SH-SY5Y (cell line): ENCODE data around the gene UBAC2.

Source experiments
- GATA2 ChIP-seq: IDR thresholded peaks from 2 replicates; pipeline ENCODE4 v1.6.1; 2011; ENCODE audit warnings: mild to moderate bottlenecking, low read depth, low read length
- GATA3 ChIP-seq: IDR thresholded peaks from 2 replicates; pipeline ENCODE4 v1.6.1; 2011; ENCODE audit warnings: low read depth, mild to moderate bottlenecking, low read length, moderate library complexity

- TF ChIP-seq GATA3 = no peak
- TF ChIP-seq GATA2 = no peak
Observed at GRCh38 chr13:99151516-99151915, 49.1 kb upstream of the UBAC2 start.
